Liver (tissue), 9 donors: Measurements from ENCODE around the gene PDZRN4. TPM values are rescaled to one million over a fixed set of nuclear protein-coding genes. Genes with fewer than 3 reads are reported as not detected.
"Not testable (repeated sequence)": the region's sequence is repeated elsewhere in the genome, so short reads cannot be mapped to it uniquely, and the experiment has no call there.

ENCODE experiments used
- DNase-seq: peaks from one replicate; pipeline ENCODE4 v3.0.0-alpha.2; 2017; ENCODE audit warnings: low spot score
- H3K27ac ChIP-seq, 2 donors: one replicate each; pipeline ENCODE4 v1.7.0; 2013; ENCODE audit warnings: inconsistent platforms in 2 of 2, low read length in 2 of 2, control low read depth in 1 of 2, low read depth in 1 of 2, mild to moderate bottlenecking in 1 of 2
- H3K27me3 ChIP-seq, 4 donors: one replicate each; pipeline versions ENCODE4 v1.6.1 to v1.7.0; 2013; ENCODE audit warnings: low read length in 3 of 4, inconsistent platforms in 1 of 4, mild to moderate bottlenecking in 1 of 4, moderate library complexity in 1 of 4; ENCODE audit not compliant: control insufficient read depth in 4 of 4, insufficient read depth in 4 of 4
- H3K36me3 ChIP-seq, 4 donors: one replicate each; pipeline versions ENCODE4 v1.6.1 to v1.7.0; 2013; ENCODE audit warnings: low read length in 3 of 4, mild to moderate bottlenecking in 3 of 4, low read depth in 1 of 4, moderate library complexity in 1 of 4; ENCODE audit not compliant: control insufficient read depth in 4 of 4, insufficient read depth in 3 of 4
- H3K4me1 ChIP-seq, 4 donors: one replicate each; pipeline versions ENCODE4 v1.6.1 to v1.7.0; 2013; ENCODE audit warnings: low read length in 3 of 4, mild to moderate bottlenecking in 3 of 4, moderate library complexity in 1 of 4; ENCODE audit not compliant: control insufficient read depth in 4 of 4, insufficient read depth in 4 of 4
- H3K4me3 ChIP-seq, 3 donors: one replicate each; pipeline versions ENCODE4 v1.6.1 to v1.7.0; 2013; ENCODE audit warnings: low read length in 3 of 3, control low read depth in 1 of 3, low read depth in 1 of 3, mild to moderate bottlenecking in 1 of 3
- H3K9ac ChIP-seq, 2 donors: one replicate each; pipeline ENCODE4 v1.7.0; 2013; ENCODE audit warnings: low read length in 2 of 2, mild to moderate bottlenecking in 2 of 2, moderate library complexity in 2 of 2, control low read depth in 1 of 2, low read depth in 1 of 2
- H3K9me3 ChIP-seq, 4 donors: one replicate each; pipeline versions ENCODE4 v1.6.1 to v1.7.0; 2013; ENCODE audit warnings: low read length in 3 of 4; ENCODE audit not compliant: control insufficient read depth in 4 of 4
- EGR1 ChIP-seq, 2 donors: IDR thresholded peaks; 2 replicates each; pipeline ENCODE4 v1.6.1; 2016 to 2018; ENCODE audit warnings: antibody characterized with exemption in 2 of 2, low read depth in 2 of 2
- FOXA1 ChIP-seq: IDR thresholded peaks from 2 replicates; pipeline ENCODE4 v1.6.1; 2016; ENCODE audit warnings: antibody characterized with exemption
- FOXA2 ChIP-seq: IDR thresholded peaks from 2 replicates; pipeline ENCODE4 v1.6.1; 2016; ENCODE audit warnings: antibody characterized with exemption
- HNF4G ChIP-seq: IDR thresholded peaks from 2 replicates; pipeline ENCODE4 v1.6.1; 2016; ENCODE audit warnings: antibody characterized with exemption
- NR2F2 ChIP-seq: IDR thresholded peaks from 2 replicates; pipeline ENCODE4 v1.6.1; 2016; ENCODE audit warnings: antibody characterized with exemption
- RAD21 ChIP-seq, 2 donors: IDR thresholded peaks; 2 replicates each; pipeline ENCODE4 v1.6.1; 2016; ENCODE audit warnings: antibody characterized with exemption in 2 of 2, mild to moderate bottlenecking in 2 of 2
- RXRA ChIP-seq, 2 donors: IDR thresholded peaks; 2 replicates each; pipeline ENCODE4 v1.6.1; 2017 to 2018; ENCODE audit warnings: antibody characterized with exemption in 2 of 2, mild to moderate bottlenecking in 1 of 2
- SP1 ChIP-seq: IDR thresholded peaks from 2 replicates; pipeline ENCODE4 v1.6.1; 2018; ENCODE audit warnings: antibody characterized with exemption, mild to moderate bottlenecking
- YY1 ChIP-seq: IDR thresholded peaks from 2 replicates; pipeline ENCODE4 v1.6.1; 2016; ENCODE audit warnings: antibody characterized with exemption, mild to moderate bottlenecking
- WGBS: extraction: QIAGEN DNeasy Blood & Tissue Kit; methylation state at CpG from one replicate; pipeline ENCODE4 v1.1.7; 2013; 5-methylcytosine and 5-hydroxymethylcytosine counted together
- polyA plus RNA-seq, 2 donors: library from polyadenylated mRNA; stranded (reverse) in 1 of 2; unstranded in 1 of 2; fragments of 200-250 nt in 1 of 2; fragments of >200 nt in 1 of 2; fragmentation: Nextera tagmentation in 1 of 2; extraction: Ambion mirVana in 1 of 2; gene quantifications; one replicate each; pipeline versions ENCODE4 v1.2.1 to v1.2.3, GENCODE V29; 2013 to 2015
- total RNA-seq, 2 donors: library from RNA; depleted of rRNA; stranded (reverse); fragments of >200 nt; gene quantifications; one replicate each; pipeline ENCODE4 v1.2.3, GENCODE V29; 2014
- TF ChIP-seq, protein P1 (sequence below): IDR thresholded peaks from 2 replicates; pipeline ENCODE4 v1.6.1; 2016; ENCODE audit warnings: antibody characterized with exemption
- TF ChIP-seq, protein P2 (sequence below): IDR thresholded peaks from 2 replicates; pipeline ENCODE4 v1.6.1; 2016; ENCODE audit warnings: antibody characterized with exemption
- TF ChIP-seq, protein P3 (sequence below): fragments of 150-350 bp; IDR thresholded peaks from 2 replicates; pipeline ENCODE4 v1.5.1; 2017; ENCODE audit warnings: improper control_type of control experiment, low read depth, low read length; ENCODE audit not compliant: missing input control
- TF ChIP-seq, protein P4 (sequence below): IDR thresholded peaks from 2 replicates; pipeline ENCODE4 v1.6.1; 2016; ENCODE audit warnings: antibody characterized with exemption, mild to moderate bottlenecking
- donor health status: healthy.
- donor health status: healthy.
- donor health status: healthy.
- donor health status: healthy.
- donor health status: healthy.

Gene PDZRN4
- total and polyA plus RNA-seq, 4 donors: 0.11 to 1.1 (median 0.24) TPM

DNA sequence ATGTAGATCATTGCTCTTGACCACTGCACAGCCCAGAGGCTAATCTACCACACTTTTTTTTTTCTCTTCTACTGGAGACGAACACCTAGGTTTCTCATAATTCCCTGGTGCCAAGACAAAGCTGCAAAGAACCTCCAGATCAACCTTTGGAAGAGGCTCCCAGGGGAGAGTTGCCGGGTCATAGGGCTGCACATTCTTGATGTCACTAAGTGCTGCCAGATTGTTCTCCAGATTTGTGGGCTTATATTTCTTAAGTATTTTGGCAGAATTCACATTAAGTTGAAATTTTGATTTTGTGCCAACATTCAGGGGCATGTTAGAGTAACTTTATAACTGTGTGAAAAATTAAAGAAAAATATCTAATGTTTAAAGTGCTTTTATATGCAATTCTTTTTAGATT is 13.5 kb upstream of the PDZRN4 start:
- no peak overlapping the region for H3K4me3 ChIP-seq
- WGBS: 72% methylated on average over 2 of the region's 2 CpGs
- no peaks in the 10 kb centered on the region for H3K9me3 ChIP-seq
- TF ChIP-seq YY1 (no peak), SP1 (no peak), HNF4G (no peak), EGR1 (IDR thresholded peaks at IDR 0.05; ENCODE audit: low read depth in 2 of 2) (no peak), RAD21 (IDR thresholded peaks at IDR 0.05) (no peak), FOXA2 (no peak), FOXA1 (no peak), NR2F2 (no peak)
- TF ChIP-seq, protein P1, sequence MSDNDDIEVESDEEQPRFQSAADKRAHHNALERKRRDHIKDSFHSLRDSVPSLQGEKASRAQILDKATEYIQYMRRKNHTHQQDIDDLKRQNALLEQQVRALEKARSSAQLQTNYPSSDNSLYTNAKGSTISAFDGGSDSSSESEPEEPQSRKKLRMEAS: no peak
- TF ChIP-seq, protein P2, sequence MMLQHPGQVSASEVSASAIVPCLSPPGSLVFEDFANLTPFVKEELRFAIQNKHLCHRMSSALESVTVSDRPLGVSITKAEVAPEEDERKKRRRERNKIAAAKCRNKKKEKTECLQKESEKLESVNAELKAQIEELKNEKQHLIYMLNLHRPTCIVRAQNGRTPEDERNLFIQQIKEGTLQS: no peak
- no peaks in the 10 kb centered on the region for H3K36me3 ChIP-seq
- H3K9ac ChIP-seq: no peak overlapping the region
- DNase-seq: no peak
- no peaks in the 10 kb centered on the region for H3K4me1 ChIP-seq
- H3K27me3 ChIP-seq: no peaks in the 10 kb centered on the region
- no peak overlapping the region for H3K27ac ChIP-seq

DNA sequence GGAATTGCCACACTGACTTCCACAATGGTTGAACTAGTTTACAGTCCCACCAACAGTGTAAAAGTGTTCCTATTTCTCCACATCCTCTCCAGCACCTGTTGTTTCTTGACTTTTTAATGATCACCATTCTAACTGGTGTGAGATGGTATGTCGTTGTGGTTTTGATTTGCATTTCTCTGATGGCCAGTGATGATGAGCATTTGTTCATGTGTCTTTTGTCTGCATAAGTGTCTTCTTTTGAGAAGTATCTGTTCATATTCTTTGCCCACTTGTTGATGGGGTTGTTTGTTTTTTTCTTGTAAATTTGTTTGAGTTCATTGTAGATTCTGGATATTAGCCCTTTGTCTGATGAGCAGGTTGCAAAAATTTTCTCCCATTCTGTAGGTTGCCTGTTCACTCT is 8.6 kb upstream of the PDZRN4 start:
- not testable (repeated sequence) for H3K27ac ChIP-seq, H3K36me3 ChIP-seq, H3K4me3 ChIP-seq, DNase-seq, H3K27me3 ChIP-seq, H3K4me1 ChIP-seq, H3K9me3 ChIP-seq, H3K9ac ChIP-seq
- WGBS: 71% methylated on average over 1 of the region's 1 CpG

DNA sequence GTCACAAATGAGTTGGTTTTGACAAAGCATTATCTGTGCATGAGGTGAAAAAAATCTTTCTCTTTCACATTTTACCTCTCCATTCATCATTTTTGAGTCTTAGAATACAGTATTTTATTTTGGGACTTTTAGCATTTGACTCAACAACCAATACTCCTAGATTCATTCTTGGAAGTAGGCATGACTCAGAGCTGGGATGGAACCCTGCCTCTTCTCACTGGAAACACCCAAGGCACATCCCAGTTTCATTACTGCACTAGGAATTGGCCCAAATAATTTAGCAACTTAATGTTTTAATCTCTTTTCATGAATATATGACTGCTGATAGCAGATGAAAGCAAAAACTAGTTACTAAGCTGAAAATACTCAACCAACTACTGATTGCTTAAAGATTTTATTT is 3.3 kb upstream of the PDZRN4 start:
- H3K9ac ChIP-seq: no peak overlapping the region
- H3K27ac ChIP-seq: no peak overlapping the region
- no peak overlapping the region for H3K4me3 ChIP-seq
- no peaks in the 10 kb centered on the region for H3K9me3 ChIP-seq
- peaks cover 0 to 5% (median 2%) of the 10 kb centered on the region in 4 donors for H3K4me1 ChIP-seq
- DNase-seq: no peak
- TF ChIP-seq, protein P3, sequence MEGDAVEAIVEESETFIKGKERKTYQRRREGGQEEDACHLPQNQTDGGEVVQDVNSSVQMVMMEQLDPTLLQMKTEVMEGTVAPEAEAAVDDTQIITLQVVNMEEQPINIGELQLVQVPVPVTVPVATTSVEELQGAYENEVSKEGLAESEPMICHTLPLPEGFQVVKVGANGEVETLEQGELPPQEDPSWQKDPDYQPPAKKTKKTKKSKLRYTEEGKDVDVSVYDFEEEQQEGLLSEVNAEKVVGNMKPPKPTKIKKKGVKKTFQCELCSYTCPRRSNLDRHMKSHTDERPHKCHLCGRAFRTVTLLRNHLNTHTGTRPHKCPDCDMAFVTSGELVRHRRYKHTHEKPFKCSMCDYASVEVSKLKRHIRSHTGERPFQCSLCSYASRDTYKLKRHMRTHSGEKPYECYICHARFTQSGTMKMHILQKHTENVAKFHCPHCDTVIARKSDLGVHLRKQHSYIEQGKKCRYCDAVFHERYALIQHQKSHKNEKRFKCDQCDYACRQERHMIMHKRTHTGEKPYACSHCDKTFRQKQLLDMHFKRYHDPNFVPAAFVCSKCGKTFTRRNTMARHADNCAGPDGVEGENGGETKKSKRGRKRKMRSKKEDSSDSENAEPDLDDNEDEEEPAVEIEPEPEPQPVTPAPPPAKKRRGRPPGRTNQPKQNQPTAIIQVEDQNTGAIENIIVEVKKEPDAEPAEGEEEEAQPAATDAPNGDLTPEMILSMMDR: no peak
- TF ChIP-seq RXRA (IDR thresholded peaks at IDR 0.05): no peak
- TF ChIP-seq HNF4G: no peak
- no peak for TF ChIP-seq NR2F2
- TF ChIP-seq, protein P4, sequence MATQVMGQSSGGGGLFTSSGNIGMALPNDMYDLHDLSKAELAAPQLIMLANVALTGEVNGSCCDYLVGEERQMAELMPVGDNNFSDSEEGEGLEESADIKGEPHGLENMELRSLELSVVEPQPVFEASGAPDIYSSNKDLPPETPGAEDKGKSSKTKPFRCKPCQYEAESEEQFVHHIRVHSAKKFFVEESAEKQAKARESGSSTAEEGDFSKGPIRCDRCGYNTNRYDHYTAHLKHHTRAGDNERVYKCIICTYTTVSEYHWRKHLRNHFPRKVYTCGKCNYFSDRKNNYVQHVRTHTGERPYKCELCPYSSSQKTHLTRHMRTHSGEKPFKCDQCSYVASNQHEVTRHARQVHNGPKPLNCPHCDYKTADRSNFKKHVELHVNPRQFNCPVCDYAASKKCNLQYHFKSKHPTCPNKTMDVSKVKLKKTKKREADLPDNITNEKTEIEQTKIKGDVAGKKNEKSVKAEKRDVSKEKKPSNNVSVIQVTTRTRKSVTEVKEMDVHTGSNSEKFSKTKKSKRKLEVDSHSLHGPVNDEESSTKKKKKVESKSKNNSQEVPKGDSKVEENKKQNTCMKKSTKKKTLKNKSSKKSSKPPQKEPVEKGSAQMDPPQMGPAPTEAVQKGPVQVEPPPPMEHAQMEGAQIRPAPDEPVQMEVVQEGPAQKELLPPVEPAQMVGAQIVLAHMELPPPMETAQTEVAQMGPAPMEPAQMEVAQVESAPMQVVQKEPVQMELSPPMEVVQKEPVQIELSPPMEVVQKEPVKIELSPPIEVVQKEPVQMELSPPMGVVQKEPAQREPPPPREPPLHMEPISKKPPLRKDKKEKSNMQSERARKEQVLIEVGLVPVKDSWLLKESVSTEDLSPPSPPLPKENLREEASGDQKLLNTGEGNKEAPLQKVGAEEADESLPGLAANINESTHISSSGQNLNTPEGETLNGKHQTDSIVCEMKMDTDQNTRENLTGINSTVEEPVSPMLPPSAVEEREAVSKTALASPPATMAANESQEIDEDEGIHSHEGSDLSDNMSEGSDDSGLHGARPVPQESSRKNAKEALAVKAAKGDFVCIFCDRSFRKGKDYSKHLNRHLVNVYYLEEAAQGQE: no peak
- H3K27me3 ChIP-seq: peaks cover 0 to 6% (median 2%) of the 10 kb centered on the region in 4 donors
- no peaks in the 10 kb centered on the region for H3K36me3 ChIP-seq
